HG03175 (cell line): ENCODE data around the gene TAF1C.
"Not testable (repeated sequence)": the region's sequence is repeated elsewhere in the genome, so short reads cannot be mapped to it uniquely, and the experiment has no call there.

Experiments used
- ATAC-seq: cut with Tn5 transposase; IDR thresholded peaks from one replicate; pipeline ENCODE4 v1.9.1; 2021; ENCODE audit warnings: mild to moderate bottlenecking, moderate library complexity; ENCODE audit not compliant: unreplicated experiment

TAF1C gene

DNA sequence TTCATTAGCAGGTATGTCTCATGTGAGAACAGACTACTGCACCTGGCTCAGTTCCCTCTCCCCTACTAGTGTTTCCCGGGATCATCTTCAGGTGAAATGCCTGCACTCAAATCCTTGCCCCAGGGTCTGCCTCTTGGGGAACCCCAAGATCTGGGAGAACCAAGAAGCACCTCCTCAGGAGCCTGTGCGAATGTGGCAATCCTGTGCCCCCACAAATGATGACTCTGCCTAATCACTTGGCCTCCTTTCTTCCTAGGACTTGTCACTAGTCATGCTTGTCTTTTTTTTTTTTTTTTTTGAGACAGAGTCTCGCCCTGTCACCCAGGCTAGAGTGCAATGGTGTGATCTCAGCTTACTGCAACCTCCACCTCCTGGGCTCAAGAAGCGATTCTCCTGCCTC lies 25.8 kb upstream of the TAF1C start:
- no peak for ATAC-seq

GRCh38 chr16:84212154-84212553 lies 25.3 kb upstream of the TAF1C start:
- ATAC-seq: no peak

DNA sequence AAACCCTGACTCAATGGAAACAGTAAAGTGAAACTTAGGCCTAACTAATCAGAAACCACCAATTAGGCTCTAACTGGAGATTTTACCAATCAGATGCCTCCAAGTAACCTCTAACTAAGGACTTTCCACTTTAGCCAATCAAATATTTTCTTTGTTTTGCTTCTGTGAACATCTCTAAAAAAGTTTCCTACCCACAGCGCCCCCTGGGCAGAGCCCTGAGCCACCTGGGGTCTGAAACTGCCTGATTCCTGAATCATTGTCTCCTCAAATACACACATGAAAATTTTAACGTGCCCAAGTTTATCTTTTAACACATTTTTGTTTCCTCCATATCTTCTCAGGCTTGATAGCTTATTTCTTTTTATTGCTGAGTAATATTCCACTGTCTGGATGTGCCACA lies 23.1 kb upstream of the TAF1C start:
- ATAC-seq: no peak

DNA sequence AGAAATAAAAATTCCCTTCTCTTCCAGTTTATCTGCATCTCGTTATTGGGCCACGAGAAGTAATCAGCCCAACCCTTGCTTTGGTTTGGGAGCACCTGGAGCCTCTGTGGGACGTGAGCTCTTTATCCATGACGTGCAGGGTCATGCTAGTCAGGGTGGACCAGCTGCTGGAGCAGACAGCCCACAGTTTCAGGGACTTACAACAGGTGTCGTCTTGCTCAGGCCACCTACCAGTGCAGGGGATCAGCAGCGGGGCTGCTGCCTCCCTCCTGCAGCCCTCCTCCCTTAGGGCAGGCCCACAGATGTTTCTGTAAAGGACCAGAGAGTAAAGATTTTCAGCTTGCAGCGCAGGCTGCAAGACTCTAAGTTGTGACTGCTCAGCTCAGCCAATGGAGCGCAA lies 21.0 kb upstream of the TAF1C start:
- ATAC-seq: no peak

DNA sequence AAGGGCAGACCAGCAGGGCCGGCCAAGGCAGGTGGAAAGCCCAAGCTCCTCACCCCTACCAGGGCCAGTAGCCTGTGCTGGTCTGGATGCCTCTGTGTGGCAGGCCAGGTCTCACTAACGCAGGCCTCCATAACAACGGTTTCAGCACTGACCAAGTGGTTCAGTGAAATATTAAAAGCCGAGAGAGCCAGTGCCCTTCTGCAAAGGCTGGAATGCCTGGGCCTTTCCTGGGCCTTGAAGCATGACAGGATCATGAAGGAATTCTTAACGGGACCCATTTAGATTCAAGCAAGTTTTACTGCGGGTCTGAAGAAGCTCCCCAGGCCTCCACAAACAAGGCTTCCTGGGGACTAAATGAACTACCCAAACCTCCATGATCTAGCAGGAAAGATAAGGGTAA lies 20.4 kb upstream of the TAF1C start:
- ATAC-seq: no peak

- ATAC-seq: no peak
Observed at GRCh38 chr16:84205976-84206691, 19.3 kb upstream of the TAF1C start.

- not testable (repeated sequence) for ATAC-seq
Observed at GRCh38 chr16:84205123-84205522, 18.3 kb upstream of the TAF1C start.

- ATAC-seq: not testable (repeated sequence)
Observed at GRCh38 chr16:84204551-84204950, 17.7 kb upstream of the TAF1C start.

- no peak for ATAC-seq
Observed at GRCh38 chr16:84199861-84200260, 13.0 kb upstream of the TAF1C start.

DNA sequence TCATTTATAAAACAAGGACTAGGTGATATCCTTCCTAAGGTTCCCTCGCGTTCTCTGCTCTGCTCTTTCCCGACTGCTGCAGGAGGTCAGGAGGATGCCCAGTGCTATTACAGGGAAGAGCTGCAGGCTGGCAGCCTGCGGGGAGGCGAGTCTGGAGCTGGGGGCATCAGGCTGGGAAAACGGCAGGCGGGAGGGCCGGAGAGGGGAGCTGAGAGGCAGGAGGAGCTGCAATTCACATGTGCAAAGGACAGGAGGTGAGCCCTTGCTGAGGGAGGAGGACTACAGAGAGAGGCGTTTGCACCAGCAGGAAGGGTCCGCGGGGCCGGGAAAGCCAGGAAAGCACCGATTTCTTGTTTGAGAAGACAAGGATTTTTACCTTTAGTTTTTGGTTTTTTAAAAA lies 12.2 kb upstream of the TAF1C start:
- no peak for ATAC-seq

DNA sequence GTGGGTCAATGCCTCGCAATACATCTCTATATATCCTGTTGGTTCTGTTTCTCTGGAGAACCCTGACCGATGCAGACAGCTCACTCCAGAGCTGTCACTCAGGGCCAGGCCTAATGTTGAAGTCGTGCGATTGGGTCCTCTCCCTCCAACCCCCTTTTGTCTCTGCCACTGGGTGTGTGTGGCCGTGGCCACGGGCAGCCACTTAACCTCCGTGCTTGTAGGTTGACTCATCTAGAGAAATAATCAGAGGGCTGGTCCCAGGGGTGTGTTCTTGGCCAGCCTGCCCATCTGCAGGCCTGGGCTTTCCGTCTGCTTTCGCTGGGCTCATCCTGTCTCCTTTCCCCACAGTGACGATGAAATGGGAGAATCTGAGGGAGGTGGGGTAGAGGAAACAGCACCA lies 11.5 kb upstream of the TAF1C start:
- ATAC-seq: no peak

GRCh38 chr16:84197466-84198128 lies 10.7 kb upstream of the TAF1C start:
- ATAC-seq: no peak

GRCh38 chr16:84196727-84197394 lies 10.0 kb upstream of the TAF1C start:
- ATAC-seq: no peak

- no peak for ATAC-seq
Observed at GRCh38 chr16:84196101-84196500, 9.2 kb upstream of the TAF1C start.

GRCh38 chr16:84195201-84196093 lies 8.6 kb upstream of the TAF1C start:
- no peak for ATAC-seq

- peak; percentile 65 for ATAC-seq
Observed at GRCh38 chr16:84194470-84195200, 7.8 kb upstream of the TAF1C start.

- ATAC-seq: no peak
Observed at GRCh38 chr16:84194018-84194417, 7.2 kb upstream of the TAF1C start.

DNA sequence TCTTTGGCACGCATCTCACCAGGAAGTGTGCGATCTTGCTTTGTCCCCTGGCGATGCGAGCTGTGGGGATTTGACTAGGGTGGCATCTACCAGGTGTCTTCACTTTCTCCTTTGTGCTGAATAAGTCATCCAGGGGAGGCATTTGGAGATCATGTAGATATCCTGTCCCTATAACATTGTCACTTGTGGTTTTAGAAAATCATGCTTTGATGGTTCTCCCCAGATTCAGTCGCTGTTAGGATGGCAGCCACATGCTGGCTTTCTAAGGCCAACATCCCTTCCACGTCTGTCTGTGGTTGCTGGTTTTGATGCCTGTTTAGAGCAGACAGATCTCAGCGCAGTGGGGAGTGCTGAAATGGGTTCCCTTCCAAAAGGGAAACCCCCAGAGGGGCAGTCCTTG lies 6.6 kb upstream of the TAF1C start:
- ATAC-seq: no peak

DNA sequence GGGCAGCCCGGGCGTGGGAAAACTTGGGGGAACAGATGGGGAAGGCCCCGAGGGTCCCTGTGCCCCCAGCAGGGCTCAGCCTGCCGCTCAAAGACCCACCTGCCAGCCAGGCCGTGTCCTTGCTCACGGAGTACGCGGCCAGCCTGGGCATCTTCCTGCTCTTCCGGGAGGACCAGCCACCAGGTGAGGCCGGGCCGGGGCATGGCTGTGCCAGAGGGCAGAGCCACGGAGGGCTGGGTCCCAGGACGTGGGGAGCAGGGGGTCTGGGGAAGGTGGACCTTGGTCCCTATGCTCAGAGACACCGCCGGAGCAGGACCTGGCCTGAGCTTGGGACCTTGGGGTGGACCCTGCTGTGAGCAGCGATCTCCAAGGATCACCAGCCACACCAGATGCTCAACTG lies 4.6 kb upstream of the TAF1C start:
- no peak for ATAC-seq

DNA sequence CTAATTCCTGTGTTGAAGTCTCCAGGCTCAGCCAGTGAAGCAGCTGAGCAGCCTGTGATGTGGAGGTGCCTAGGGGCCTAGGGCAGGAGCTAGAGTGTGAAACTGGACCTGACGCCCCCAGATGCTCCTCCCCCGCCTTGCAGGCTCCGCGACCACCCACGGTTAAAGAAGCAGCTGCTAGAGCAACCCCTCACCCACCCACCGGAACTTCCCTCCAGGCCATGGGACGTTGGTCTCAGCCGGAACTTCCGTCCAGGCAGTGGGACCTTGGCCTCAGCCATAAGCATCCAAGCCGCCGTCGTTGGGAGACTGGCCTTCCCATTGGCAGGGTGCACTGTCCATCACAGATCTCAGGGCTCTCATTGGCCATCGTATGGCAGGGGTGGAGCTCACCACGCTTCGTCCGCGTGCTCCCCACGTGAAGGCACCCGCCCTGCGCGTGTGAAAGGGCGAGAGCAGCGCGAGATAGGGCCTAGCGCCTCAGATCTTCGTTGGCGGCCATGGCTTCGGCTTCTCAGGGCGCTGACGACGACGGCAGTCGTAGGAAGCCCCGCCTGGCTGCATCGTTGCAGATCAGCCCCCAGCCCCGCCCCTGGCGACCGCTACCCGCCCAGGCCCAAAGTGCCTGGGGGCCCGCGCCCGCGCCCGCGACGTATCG lies 4.0 kb upstream of the TAF1C start, which contains the start of gene ADAD2:
ADAD2 (plus strand) TSS at position 427 of the 658 bp plus-strand sequence; CDS start at position 501, 74 bp downstream.
- ATAC-seq: no peak
